ENCODE measurements around the gene EEF1A2.

Gene EEF1A2

GRCh38 chr20:63466861-63467260 is 32.0 kb downstream of the EEF1A2 start:
- DNase-seq, result no peak

- no peak for DNase-seq
These were observed 32.5 kb downstream of the EEF1A2 start for GRCh38 chr20:63466250-63466825.

GRCh38 chr20:63465380-63466249 is 33.3 kb downstream of the EEF1A2 start:
- DNase-seq, result no peak

GRCh38 chr20:63464289-63464635 is 34.6 kb downstream of the EEF1A2 start:
- no peak for DNase-seq

- DNase-seq, result no peak
These were observed 35.2 kb downstream of the EEF1A2 start for GRCh38 chr20:63463400-63464288.

GRCh38 chr20:63462244-63462643 is 36.6 kb downstream of the EEF1A2 start:
- no peak for DNase-seq

GRCh38 chr20:63461104-63461763 is 37.6 kb downstream of the EEF1A2 start:
- no peak for DNase-seq

- no peak for DNase-seq
These were observed 39.9 kb downstream of the EEF1A2 start for GRCh38 chr20:63459070-63459380.

- DNase-seq, result no peak
These were observed 40.5 kb downstream of the EEF1A2 start for GRCh38 chr20:63458170-63459069.

- DNase-seq, result no peak
These were observed 41.1 kb downstream of the EEF1A2 start for GRCh38 chr20:63457737-63458136.

- DNase-seq, result no peak
These were observed 42.2 kb downstream of the EEF1A2 start for GRCh38 chr20:63456429-63457284.

- no peak for DNase-seq
These were observed 43.4 kb downstream of the EEF1A2 start for GRCh38 chr20:63455568-63455859.

GRCh38 chr20:63454731-63455567 is 43.9 kb downstream of the EEF1A2 start:
- DNase-seq, result no peak

- peak; percentile 23 for DNase-seq
These were observed 45.9 kb downstream of the EEF1A2 start for GRCh38 chr20:63452821-63453523.

- no peak for DNase-seq
These were observed 46.5 kb downstream of the EEF1A2 start for GRCh38 chr20:63452341-63452740.

- no peak for DNase-seq
These were observed 47.1 kb downstream of the EEF1A2 start for GRCh38 chr20:63451821-63452220.

- no peak for DNase-seq
These were observed 48.8 kb downstream of the EEF1A2 start for GRCh38 chr20:63449796-63450730.

GRCh38 chr20:63449025-63449424 is 49.9 kb downstream of the EEF1A2 start:
- DNase-seq, result no peak

- no peak for DNase-seq
These were observed 50.9 kb downstream of the EEF1A2 start for GRCh38 chr20:63448031-63448430.
